Endothelial cell of umbilical vein (primary cell): ENCODE data around the gene SHC1.

Experiments
- CTCF ChIP-seq, 2 donors: IDR thresholded peaks; 1 replicate in 1 of 2; 2 replicates in 1 of 2; pipeline ENCODE4 v1.5.1; 2011; ENCODE audit warnings: low read length in 2 of 2, mild to moderate bottlenecking in 2 of 2, moderate library complexity in 2 of 2, control low read depth in 1 of 2, inconsistent platforms in 1 of 2, low read depth in 1 of 2; ENCODE audit not compliant: insufficient read depth in 1 of 2; ENCODE audit errors: extremely low read depth in 1 of 2
- EZH2 ChIP-seq: IDR thresholded peaks from 2 replicates; pipeline ENCODE4 v1.6.1; 2012; ENCODE audit warnings: borderline replicate concordance, low read depth, mild to moderate bottlenecking, moderate library complexity, low read length, inconsistent platforms; ENCODE audit not compliant: severe bottlenecking
- POLR2AphosphoS5 ChIP-seq: IDR thresholded peaks from 2 replicates; pipeline ENCODE4 v1.6.1; 2012; ENCODE audit warnings: low read depth, mild to moderate bottlenecking, control low read depth, low read length, moderate library complexity; ENCODE audit not compliant: insufficient read depth

GRCh38 chr1:155008015-155008941 lies 37.7 kb upstream of the SHC1 start:
- TF ChIP-seq POLR2AphosphoS5: no peak
- no peak for TF ChIP-seq EZH2
- TF ChIP-seq CTCF (IDR thresholded peaks at IDR 0.05; ENCODE audit: extremely low read depth in 1 of 2, insufficient read depth in 1 of 2, low read depth in 1 of 2, low read length in 2 of 2): no peak
